Esophagus squamous epithelium (tissue), 4 donors: ENCODE data around the gene NLGN1.

Source experiments
- CTCF ChIP-seq, 6 experiments: fragments of 450-650 bp in 4 of 6; fragments of 200-600 bp in 2 of 6; sonication (generic) in 2 of 6; IDR thresholded peaks; one replicate each; pipeline ENCODE4 v1.5.1; 2016 to 2019; ENCODE audit warnings: antibody characterized with exemption in 6 of 6, mild to moderate bottlenecking in 4 of 6, moderate library complexity in 4 of 6
- POLR2A ChIP-seq, 4 donors: fragments of 450-650 bp; IDR thresholded peaks; one replicate each; pipeline ENCODE4 v1.6.1; 2017; ENCODE audit warnings: antibody characterized with exemption in 4 of 4, mild to moderate bottlenecking in 4 of 4, moderate library complexity in 3 of 4

GRCh38 chr3:174191895-174192294, 794.4 kb downstream of the NLGN1 start:
- TF ChIP-seq CTCF (IDR thresholded peaks at IDR 0.05) (no peak), POLR2A (IDR thresholded peaks at IDR 0.05) (no peak)
